PC-3 (cell line): Measurements from ENCODE around the gene TRIM26.

Source experiments
- CTCF ChIP-seq: fragments of 300-600 bp; sonication (generic); conservative IDR thresholded peaks from 2 replicates; pipeline ENCODE4 v1.5.1; 2017; ENCODE audit warnings: antibody characterized with exemption, low read depth, mild to moderate bottlenecking, low read length
- EZH2 ChIP-seq: fragments of 300-600 bp; sonication (generic); IDR thresholded peaks from one replicate; pipeline ENCODE4 v1.6.1; 2017; ENCODE audit warnings: antibody characterized with exemption, mild to moderate bottlenecking, low read length; ENCODE audit not compliant: unreplicated experiment
- EZH2phosphoT487 ChIP-seq: fragments of 300-600 bp; sonication (generic); IDR thresholded peaks from 2 replicates; pipeline ENCODE4 v1.6.1; 2018; ENCODE audit warnings: mild to moderate bottlenecking, antibody characterized with exemption, low read length, borderline replicate concordance

GRCh38 chr6:30164714-30165113 lies 48.5 kb downstream of the TRIM26 start:
- TF ChIP-seq CTCF (no peak), EZH2 (no peak), EZH2phosphoT487 (no peak)
